Neural progenitor cell (in vitro differentiated cells): ENCODE data around the gene CSK.

Experiments
- CTCF ChIP-seq: fragments of 200-600 bp; sonication (generic); IDR thresholded peaks from 2 replicates; pipeline ENCODE4 v1.5.1; 2017; ENCODE audit warnings: antibody characterized with exemption, mild to moderate bottlenecking
- EZH2 ChIP-seq: fragments of 200-600 bp; sonication (generic); IDR thresholded peaks from 2 replicates; pipeline ENCODE4 v1.6.1; 2017; ENCODE audit warnings: antibody characterized with exemption, mild to moderate bottlenecking, moderate library complexity

GRCh38 chr15:74840851-74841775 lies 59.2 kb downstream of the CSK start:
- TF ChIP-seq CTCF (no peak), EZH2 (no peak)
